DND-41 (cell line): ENCODE results near the gene RUNX3.

Experiments used
- ATAC-seq: fragments of 200-7000 bp; cut with Tn5 transposase; 3 replicates; pipeline ENCODE4 v1.9.1; 2021; ENCODE audit warnings: low read depth; ENCODE audit not compliant: insufficient read depth
- DNase-seq: peaks from one replicate; pipeline ENCODE4 v3.0.0-alpha.2; 2020
- H2AFZ ChIP-seq: 2 replicates; pipeline ENCODE4 v1.6.0; 2012; ENCODE audit warnings: low read depth, low read length
- H3K27ac ChIP-seq: 2 replicates; pipeline ENCODE4 v1.5.1; 2012; ENCODE audit warnings: low read length, inconsistent platforms
- H3K27me3 ChIP-seq: fragments of 200-600 bp; sonication (generic); 2 replicates; pipeline ENCODE4 v1.6.0; 2012; ENCODE audit warnings: low read length, mild to moderate bottlenecking, inconsistent platforms; ENCODE audit not compliant: insufficient read depth, poor library complexity
- H3K36me3 ChIP-seq: 2 replicates; pipeline ENCODE4 v1.5.1; 2012; ENCODE audit warnings: low read length, inconsistent platforms; ENCODE audit not compliant: insufficient read depth
- H3K4me1 ChIP-seq: 2 replicates; pipeline ENCODE4 v1.5.1; 2012; ENCODE audit warnings: mild to moderate bottlenecking, low read length; ENCODE audit not compliant: insufficient read depth
- H3K4me2 ChIP-seq: 2 replicates; pipeline ENCODE4 v1.6.0; 2012; ENCODE audit warnings: mild to moderate bottlenecking, moderate library complexity, low read length, inconsistent platforms; ENCODE audit not compliant: insufficient read depth
- H3K4me3 ChIP-seq, 2 experiments: fragments of 200-600 bp in 1 of 2; shearing (Covaris generic) in 1 of 2; 2 replicates each; pipeline ENCODE4 v1.5.1; 2012 to 2016; ENCODE audit warnings: inconsistent platforms in 2 of 2, low read length in 2 of 2, mild to moderate bottlenecking in 2 of 2, low read depth in 1 of 2, moderate library complexity in 1 of 2
- H3K79me2 ChIP-seq: 2 replicates; pipeline ENCODE4 v1.6.0; 2012; ENCODE audit warnings: low read length, inconsistent platforms; ENCODE audit not compliant: insufficient read depth
- H3K9ac ChIP-seq: 2 replicates; pipeline ENCODE4 v1.6.0; 2012; ENCODE audit warnings: low read depth, mild to moderate bottlenecking, inconsistent platforms, low read length, moderate library complexity
- H3K9me3 ChIP-seq: 2 replicates; pipeline ENCODE4 v1.5.1; 2012; ENCODE audit warnings: low read length, moderate library complexity, mild to moderate bottlenecking, inconsistent platforms; ENCODE audit not compliant: insufficient read depth, severe bottlenecking
- H4K20me1 ChIP-seq: 2 replicates; pipeline ENCODE4 v1.6.0; 2012; ENCODE audit warnings: low read length; ENCODE audit not compliant: insufficient read depth
- CTCF ChIP-seq: IDR thresholded peaks from 2 replicates; pipeline ENCODE4 v1.5.1; 2012; ENCODE audit warnings: borderline replicate concordance, low read length, moderate library complexity, mild to moderate bottlenecking; ENCODE audit not compliant: poor library complexity, severe bottlenecking; ENCODE audit errors: extremely low read depth
- EZH2 ChIP-seq: IDR thresholded peaks from 3 replicates; pipeline ENCODE4 v1.6.1; 2012; ENCODE audit warnings: borderline replicate concordance, low read depth, mild to moderate bottlenecking, moderate library complexity, low read length, inconsistent platforms; ENCODE audit not compliant: severe bottlenecking

The RUNX3 gene

DNA sequence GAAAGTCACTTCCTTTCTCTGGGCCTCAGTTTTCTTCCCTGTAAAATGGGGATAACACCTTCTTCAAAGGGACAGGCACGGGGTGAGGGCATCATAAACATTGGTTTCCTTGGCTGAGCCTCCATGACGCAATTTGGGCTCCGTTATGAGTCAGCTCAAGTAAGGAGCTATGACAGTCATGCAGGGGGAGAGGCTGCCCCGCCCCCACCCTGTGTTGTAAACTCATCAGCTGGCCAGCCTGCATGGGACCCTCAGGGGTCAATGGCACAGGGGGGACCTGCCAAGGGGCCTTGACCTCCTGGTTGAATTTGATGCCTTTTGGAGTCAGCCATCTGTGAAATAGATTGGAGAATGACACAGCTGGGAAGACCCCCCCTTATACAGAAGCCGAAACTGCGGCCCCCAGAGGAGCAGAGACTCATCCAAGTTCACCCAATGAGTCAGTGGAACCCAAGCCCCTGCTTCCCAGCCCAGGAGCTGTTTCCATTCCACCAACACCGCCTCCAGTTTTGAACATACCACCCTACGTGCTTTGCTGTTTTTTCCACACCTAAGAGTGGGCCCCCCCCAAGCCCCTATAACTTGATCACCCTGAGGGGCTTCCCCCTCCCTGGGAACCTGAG is 36.8 kb upstream of the RUNX3 start:
- no peak overlapping the region for H2AFZ ChIP-seq
- no peak overlapping the region for H3K27ac ChIP-seq
- H3K9me3 ChIP-seq: no peaks in the 10 kb centered on the region
- H4K20me1 ChIP-seq: no peaks in the 10 kb centered on the region
- ATAC-seq: no peak
- no peaks in the 10 kb centered on the region for H3K36me3 ChIP-seq
- H3K27me3 ChIP-seq: no peaks in the 10 kb centered on the region
- DNase-seq: no peak
- TF ChIP-seq CTCF: no peak
- TF ChIP-seq EZH2: no peak
- peaks cover 24% of the 10 kb centered on the region for H3K4me1 ChIP-seq
- H3K79me2 ChIP-seq: no peaks in the 10 kb centered on the region
- H3K4me3 ChIP-seq: no peak overlapping the region
- H3K4me2 ChIP-seq: no peak overlapping the region
- H3K9ac ChIP-seq: no peak overlapping the region

DNA sequence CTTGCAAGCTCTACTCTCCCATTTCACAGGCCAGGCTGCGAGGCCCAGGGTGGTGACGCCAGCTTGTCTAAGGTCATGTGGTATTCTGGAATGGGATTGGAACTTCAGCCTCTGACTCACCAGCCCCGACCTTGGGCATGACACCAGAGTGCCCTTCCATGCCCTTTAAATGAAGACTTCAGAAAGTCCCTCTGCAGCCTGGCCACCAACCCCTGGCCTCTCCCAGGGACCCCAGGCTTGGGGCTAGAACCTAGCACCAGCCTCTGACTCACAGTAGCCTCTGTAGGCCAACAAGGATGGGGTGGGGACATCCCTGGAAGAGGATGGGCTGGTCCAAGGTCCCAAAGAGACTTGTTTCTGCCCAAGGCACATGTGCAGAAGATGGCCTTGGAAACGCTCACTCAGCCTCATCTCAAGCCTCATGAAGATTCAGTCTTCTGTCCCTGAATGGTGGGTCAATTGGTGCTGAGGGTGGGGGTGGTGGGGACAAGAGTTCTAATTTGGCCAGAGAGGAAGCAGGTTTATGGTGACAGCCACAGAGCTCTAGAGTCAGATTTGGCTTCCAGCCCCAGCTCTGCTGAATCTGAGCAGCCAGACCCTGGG is 36.1 kb upstream of the RUNX3 start:
- Histone ChIP-seq H3K9ac (no peak overlapping the region), H3K36me3 (no peaks in the 10 kb centered on the region), H4K20me1 (no peaks in the 10 kb centered on the region), H3K27ac (peak overlapping the region; percentile 86; the same call in 1 of the 2 replicates), H3K4me3 (no peak overlapping the region), H3K79me2 (no peaks in the 10 kb centered on the region), H3K27me3 (no peaks in the 10 kb centered on the region), H2AFZ (no peak overlapping the region), H3K4me2 (no peak overlapping the region), H3K4me1 (peaks cover 24% of the 10 kb centered on the region), H3K9me3 (no peaks in the 10 kb centered on the region)
- TF ChIP-seq EZH2 (no peak), CTCF (no peak)
- no peak for ATAC-seq
- no peak for DNase-seq

DNA sequence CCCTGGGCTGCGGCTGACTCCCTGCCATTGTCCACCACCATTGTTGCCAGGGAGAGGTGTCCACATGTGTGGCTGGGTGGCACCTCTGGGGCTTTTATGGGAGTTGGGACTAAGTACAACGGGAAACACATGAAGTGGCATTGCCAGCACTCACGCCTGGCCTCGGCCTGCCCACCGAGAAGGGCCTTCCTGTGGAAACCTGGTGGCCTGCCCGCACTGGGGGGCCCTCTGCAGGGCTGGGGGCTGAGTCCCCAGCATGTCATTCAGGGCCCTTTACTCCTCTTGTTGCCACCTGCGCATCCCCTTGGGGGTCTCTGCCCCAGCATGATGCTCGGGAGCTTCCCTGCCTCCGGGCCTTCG is 35.5 kb upstream of the RUNX3 start:
- Histone ChIP-seq H3K9ac (peak overlapping the region; percentile 51), H3K9me3 (no peaks in the 10 kb centered on the region), H4K20me1 (no peaks in the 10 kb centered on the region), H3K4me3 (peak overlapping the region in 1 of 2 experiments; percentile 39; a peak in 2 of 4 replicates), H3K4me2 (peak overlapping the region; percentile 58), H3K27me3 (no peaks in the 10 kb centered on the region), H3K79me2 (no peaks in the 10 kb centered on the region), H3K4me1 (peaks cover 24% of the 10 kb centered on the region), H3K27ac (peak overlapping the region; percentile 86), H2AFZ (peak overlapping the region; percentile 35; the same call in 1 of the 2 replicates), H3K36me3 (no peaks in the 10 kb centered on the region)
- ATAC-seq: no peak
- DNase-seq: no peak
- no peak for TF ChIP-seq EZH2
- no peak for TF ChIP-seq CTCF
